Ammon's horn (tissue), 1 donor: Measurements from ENCODE around the gene GC.
"Not testable (repeated sequence)": the region's sequence is repeated elsewhere in the genome, so short reads cannot be mapped to it uniquely, and the experiment has no call there.

Source experiments
- DNase-seq: peaks from one replicate; pipeline ENCODE4 v3.0.0-alpha.2; 2016; ENCODE audit warnings: low spot score

GC gene, protein sequence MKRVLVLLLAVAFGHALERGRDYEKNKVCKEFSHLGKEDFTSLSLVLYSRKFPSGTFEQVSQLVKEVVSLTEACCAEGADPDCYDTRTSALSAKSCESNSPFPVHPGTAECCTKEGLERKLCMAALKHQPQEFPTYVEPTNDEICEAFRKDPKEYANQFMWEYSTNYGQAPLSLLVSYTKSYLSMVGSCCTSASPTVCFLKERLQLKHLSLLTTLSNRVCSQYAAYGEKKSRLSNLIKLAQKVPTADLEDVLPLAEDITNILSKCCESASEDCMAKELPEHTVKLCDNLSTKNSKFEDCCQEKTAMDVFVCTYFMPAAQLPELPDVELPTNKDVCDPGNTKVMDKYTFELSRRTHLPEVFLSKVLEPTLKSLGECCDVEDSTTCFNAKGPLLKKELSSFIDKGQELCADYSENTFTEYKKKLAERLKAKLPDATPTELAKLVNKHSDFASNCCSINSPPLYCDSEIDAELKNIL

DNA sequence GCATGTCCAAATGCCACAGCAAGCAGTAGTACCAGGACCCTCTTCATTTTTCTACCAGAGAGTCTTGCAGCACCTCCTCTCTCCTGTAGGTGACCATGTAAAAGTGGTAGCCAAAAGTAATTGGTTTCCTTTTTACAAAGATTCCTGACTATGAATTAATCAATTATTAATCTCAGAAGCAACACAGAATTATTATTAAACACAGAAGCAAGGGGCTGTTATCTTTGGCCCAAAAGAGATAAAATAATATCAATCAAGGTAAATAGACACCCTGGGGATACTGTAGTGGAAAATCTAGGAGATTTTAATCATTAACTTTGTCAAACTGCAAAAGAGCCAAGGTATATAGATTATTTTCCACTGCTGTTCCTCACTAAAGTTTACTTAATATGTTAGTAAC lies at the start of gene GC:
Gene GC (minus strand): TSS at position 108 of the 400 bp plus-strand sequence. CDS start 61 bp downstream, at position 47.
- no peak for DNase-seq

DNA sequence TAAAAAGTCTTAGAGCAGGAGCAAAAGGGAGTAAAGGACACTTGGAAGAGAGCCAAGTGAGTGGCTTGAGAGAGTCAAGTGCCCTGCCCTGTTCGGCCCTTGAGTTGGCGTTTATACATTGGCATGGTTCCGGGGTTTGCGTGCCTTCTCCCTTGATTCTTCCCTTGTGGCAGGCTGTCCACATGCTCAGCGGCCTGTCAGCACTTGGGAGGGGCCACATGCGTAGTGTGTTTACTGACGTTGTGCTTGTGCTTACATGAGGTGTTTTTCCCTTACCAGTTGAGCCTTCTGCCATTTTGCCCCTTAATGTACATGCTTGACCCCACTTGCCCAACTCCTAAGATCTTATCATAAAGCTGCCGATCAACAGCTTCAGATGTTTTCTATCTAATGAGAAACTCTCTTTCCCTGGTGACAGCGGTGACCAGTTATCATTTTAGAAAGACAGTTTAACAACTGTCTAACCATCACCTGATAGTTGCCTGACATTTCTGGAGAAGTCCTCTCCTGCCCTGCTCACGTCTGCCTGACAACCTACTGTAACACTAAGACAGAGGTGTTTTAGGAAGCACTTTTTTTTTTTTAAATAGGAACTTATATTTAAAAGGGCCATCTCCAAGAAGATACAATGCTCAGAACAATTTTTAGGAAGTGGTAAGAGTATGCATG lies 49.5 kb upstream of the GC start:
- DNase-seq, result no peak

DNA sequence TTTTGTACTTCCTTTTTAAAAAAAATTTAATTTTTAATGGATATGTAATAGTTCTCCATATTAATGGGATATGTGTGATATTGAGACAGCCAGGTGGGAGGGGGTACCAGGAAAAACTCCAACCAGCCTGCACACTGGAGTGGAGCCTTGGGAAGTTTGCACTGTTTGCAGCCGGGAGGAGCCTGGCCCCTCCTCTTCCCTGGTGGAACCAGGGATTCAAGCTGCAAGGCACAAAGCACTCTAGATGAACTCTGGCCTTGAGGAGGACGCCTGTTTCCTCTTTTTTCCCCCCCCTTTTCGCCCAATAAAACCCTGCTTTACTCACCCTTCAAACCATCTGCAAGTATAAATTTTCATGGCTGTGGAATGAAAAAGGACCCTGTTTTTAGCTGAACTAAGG lies 48.2 kb upstream of the GC start:
- no peak for DNase-seq

DNA sequence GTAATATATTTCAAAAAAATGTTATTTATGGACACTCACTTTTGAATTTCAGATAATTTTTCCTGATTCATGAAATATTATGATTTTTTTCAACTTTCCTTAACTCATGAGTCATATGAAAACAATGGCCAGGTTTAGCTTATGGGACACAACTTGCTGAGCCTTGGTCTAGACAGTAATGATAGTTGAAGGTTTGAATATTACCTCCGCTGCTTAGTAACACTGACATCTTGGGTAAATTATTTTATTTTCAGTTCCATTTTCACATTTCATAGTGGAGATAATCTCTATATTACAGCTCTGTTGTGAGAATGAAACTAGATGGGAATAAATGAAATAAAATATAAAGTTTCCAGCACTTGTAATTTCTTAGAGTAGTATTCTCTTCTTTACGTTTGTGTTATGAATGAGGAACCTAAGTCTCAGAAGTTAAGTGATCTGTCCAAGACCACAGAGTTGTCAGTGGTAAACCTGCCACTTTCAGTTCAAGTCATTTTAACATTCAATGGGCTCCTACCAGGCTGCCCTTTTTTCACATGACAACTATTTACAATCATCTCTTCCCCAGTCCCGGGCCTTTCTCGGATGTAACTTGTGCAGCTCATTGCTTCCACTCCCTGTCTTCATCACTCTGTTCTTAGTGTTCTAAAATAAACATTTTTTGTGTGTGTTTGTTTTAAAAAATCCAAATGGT lies 46.8 kb upstream of the GC start:
- no peak for DNase-seq

DNA sequence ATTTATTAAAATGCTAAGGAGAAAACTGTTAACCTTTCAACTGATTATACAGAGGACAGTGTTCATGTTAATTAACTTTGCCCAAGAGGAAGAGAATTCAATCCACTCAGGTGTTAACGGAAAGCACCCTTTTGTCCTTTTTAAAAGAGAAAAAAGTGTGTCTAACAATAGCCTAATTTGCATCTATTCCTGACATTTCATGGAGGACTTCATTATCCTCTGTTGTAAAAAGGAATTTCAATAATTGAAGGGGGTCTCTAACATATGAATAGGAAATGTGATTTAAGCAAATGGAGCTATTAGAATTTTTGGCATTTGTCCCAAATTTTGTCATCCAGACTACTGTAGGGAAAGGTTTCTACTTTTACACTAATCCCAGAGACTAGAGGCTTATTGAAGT lies 44.6 kb upstream of the GC start:
- no peak for DNase-seq

DNA sequence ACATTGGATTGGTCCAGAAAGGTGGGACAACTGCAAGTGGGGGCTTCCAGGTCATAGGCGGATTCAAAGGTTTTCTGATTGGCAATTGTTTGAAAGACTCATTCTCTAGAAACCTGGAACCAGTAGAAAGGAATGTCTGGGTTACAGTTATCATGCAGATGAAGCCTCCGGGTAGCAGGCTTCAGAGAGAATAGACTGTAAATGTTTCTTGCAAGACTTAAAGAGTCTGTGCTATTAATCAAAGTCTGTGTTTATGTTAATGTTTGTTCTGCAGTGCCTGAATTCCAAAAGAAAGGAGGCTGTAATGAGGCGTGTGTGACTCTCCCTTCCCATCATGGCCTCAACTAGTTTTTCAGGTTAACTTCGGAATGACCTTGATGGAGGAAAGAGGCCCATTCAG lies 43.9 kb upstream of the GC start:
- DNase-seq, result no peak

DNA sequence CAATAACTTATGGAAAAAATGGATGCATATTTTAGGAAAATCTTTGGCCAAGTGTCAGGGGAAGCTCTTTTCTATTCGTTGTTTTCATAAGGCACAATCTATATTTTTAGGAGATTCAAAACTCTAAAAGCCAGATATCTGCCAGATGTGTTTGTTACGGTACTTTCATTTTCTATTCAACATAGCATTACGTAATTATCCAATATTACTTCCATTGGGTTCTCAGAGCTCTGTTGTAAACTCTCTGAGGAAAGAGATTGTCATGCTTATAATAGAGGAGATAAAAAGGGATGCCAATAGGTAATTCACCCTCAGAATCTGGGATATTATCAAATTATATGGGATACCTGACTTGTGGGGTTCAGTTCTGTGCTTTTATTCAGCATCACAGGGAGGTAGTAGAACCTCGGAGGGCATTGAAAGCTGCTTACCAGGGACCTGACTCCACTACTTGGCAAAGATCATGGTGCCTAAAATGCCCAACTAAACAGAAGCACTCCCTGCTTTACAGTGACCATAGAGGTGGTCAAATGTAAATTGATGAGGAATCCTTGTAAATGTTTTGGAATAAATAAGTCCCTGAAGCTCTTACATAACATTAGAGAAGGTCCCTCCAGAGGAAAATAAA lies 32.9 kb upstream of the GC start:
- no peak for DNase-seq

DNA sequence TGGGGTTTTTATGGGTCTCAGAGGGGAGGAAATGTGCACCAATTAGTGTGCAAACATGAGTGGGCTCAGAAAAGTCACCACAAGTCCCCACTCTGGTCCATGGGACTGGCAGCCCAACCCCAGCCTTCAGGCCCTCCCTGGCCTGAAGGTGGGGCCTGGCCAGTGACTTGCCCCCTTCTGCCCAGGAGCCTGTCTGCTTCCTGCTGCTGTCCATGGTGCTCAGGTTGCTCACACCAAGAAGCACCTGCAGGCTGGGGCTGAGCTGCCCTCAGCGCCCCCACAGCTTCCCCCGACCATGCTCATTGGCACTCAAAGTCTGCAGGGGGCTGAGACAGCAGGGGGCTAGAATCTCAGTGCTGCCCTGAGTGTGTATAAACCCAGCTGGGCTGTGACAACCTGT lies 30.6 kb upstream of the GC start:
- DNase-seq, result no peak

DNA sequence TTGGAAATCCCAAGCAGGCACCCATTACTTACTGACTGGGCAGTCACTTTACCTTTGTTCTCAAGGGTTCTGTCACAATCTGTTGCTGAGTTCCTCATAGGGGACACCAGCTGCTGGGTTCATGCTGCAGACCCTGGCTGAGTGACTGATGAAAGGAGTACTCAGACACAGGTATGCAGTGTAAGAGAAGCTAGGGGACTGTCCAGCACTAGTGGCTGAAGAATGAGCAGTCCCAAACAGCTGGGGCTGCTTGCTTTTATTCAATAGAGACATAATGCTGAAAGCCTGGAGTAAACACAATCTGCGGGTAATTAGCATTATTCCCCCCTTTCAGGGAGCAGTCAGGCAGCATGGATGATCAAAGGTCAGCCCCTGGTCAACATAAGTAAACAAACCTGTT lies 25.9 kb upstream of the GC start:
- DNase-seq, result not testable (repeated sequence)

DNA sequence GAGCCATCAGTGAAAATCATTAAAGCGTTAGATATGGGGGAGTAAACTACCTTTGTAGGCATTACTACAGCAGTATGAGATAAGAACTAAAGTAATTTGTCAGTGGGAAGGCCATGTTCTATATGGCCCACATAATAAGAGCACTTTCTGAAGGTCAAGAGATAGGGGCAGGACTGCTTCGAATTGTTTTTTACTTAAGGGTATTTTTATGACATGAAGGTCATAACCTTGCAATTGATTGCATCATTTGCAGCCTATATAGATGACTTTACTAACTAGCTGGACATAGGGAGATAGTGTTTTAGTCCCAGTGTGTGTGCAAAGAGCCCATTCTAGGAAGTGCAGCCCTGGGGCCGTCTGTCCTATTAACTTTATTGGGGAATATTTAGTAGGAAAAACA lies 23.6 kb upstream of the GC start:
- DNase-seq, result no peak

DNA sequence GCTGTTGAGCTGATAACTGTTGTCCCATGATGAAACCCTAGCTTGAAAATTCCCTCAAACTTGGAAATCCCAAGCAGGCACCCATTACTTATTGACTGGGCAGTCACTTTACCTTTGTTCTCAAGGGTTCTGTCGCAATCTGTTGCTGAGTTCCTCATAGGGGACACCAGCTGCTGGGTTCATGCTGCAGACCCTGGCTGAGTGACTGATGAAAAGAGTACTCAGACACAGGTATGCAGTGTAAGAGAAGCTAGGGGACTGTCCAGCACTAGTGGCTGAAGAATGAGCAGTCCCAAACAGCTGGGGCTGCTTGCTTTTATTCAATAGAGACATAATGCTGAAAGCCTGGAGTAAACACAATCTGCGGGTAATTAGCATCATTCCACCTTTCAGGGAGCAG lies 21.4 kb upstream of the GC start:
- not testable (repeated sequence) for DNase-seq

DNA sequence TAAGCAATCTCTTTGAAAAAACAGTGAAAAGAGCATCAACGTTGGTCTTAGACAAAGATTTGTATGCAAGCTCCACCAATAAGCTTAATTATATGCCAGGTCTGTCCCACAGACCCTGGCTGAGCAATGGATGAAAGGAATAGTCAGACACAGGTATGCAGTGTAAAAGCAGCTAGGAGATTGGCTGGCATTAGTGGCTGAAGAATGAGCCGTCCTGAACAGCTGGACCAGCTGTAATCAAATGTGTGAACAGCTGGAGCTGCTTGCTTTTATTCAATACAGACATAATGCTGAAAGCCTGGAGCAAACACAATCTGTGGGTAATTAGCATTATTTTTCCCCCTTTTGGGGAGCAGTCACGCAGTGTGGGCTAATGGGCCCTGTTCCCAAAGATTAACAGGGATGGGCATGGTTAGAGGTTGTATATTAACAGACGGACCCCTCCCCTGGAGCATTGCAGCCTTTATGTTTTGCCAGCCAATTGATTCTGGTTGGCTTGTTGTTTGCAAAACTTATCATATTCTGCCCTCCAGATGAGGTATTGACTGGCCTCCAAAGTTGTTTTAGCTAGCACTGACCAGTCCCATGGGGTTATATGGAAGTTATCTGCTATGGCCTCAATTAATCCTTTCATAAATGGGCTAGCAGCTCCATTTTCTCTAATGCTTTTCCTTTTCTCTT lies 20.3 kb upstream of the GC start:
- not testable (repeated sequence) for DNase-seq

DNA sequence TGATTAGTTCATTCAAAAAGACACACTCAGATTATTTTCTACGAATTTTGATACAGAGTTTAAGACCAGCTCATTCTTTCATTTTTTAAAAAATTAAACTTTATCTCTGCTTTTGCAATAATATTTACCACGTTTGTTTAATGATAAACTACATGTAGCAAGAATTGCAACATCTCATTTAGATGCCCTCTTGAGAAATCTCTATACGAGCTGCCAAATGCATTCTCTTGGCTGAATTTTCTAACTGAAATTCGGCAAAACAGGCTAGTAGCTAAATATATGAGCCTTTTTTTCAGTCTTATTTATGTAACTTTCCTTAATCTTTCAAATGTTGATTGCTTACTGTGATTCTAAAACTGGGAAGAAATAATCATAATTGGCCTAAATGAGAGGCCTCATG lies 2.1 kb upstream of the GC start:
- DNase-seq, result no peak

DNA sequence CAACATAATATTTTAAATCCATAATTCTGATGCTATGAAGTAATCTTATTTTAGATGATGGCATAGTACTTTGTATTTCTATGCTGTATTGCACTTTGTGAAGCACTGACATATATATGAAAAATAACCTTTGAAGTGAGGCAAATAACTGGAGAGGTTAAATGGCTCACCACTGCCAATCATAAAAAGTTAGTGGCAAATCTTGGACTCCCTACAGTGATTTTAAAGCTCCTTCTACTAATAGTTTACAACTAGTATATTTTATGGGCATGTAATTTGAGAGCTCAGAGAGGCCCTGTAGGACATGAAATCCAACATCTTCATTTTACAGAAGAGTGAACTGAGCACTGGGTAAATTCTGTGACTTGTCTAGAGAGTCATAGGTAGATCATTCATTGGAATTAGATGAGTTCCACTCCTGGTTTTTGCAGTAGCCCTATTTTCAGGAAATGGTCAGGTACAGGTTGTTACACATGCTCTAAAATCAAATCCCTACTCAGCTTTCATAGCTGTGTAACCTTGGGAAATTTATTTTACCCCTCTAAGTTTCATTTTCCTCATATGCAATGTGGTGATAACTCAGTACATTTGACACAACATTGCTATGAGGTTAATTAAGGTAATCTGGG lies 804 bp upstream of the GC start:
- DNase-seq, result no peak

DNA sequence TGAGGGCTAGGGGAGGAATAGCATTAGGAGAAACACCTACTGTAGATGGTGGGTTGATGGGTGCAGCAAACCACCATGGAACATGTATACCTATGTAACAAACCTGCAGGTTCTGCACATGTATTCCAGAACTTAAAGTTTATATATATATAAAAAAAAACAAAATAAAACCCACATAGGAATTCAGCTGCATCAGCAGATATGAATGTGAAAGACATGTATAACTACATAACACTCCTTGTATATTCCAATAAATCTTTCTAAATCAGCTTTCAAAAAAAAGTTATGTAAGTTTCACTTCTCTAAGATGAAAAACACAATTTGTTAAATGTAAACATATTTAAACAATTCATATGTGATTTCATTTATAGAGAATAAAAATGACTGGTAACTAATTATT lies 6.0 kb downstream of the GC start:
- no peak for DNase-seq

DNA sequence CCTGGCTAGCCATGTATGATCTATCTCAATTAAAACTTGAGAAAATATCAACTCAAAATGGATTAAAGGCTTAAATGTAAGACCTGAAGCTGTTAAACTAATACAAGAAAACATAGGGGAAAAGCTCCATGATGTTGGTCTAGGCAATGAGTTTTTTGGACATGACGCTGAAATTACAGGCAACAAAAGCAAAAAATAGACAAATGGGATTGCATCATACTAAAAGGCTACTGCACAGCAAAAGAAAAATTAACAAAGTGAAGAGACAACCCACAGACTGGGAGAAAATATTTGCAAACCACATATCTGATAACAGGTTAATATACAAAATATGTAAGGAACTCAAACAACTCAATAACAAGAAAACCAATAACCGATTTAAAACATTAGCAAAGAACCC lies 8.4 kb downstream of the GC start:
- no peak for DNase-seq

DNA sequence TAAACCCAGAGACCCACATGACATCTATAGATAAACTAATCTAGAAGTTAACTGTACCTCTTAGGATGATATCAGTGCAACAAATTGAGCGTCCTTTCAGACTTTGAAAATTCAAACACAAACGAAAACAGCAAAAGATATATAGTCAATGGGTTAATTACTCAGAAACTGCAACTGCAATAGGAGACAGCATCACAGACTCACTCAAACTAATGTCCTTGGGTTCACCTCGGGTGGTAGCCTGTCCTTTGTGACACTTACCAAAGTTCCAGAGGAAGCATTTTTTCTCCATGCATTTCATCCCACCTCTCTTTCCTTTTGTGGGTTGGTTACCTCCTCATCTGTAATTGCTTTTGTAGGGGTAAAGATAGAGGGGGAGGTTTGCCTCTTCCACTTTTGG lies 9.7 kb downstream of the GC start:
- DNase-seq, result no peak

DNA sequence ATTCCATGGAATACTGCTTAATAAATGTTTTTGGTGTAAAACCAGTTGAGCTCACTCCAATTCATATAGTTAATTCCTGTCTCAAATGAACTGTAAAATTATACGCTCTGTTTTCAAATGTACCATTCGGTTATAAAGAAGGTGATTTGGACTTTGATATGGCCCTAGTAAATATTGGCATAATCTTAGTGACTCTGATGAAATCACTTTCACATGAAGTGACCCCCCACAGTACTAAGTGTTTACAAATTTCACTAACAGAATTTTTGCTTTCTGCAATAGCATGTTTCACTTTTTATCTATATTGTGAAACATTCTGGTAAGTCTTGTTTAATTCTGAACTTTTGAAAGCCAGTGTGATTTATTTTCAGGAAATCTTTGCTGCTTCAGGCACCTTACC lies 10.9 kb downstream of the GC start:
- DNase-seq, result no peak

DNA sequence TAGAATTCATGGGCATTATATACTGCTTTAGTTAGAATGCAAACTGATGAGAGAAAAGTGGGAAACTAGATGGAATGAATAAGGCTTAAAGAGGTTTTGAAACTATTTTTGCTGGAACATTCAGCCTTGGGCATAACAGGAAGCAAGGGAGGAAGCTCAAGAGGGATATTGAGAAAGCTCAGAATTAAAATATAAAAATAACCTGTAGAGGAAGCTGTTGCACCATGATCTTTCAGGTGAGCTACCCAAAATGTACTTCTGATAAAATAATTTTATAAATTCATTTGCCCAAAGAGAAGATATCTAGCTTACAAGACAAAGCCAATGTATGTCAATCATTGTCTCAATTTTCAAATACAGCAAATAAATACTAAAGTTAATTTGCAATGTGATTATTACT lies 11.3 kb downstream of the GC start:
- no peak for DNase-seq

DNA sequence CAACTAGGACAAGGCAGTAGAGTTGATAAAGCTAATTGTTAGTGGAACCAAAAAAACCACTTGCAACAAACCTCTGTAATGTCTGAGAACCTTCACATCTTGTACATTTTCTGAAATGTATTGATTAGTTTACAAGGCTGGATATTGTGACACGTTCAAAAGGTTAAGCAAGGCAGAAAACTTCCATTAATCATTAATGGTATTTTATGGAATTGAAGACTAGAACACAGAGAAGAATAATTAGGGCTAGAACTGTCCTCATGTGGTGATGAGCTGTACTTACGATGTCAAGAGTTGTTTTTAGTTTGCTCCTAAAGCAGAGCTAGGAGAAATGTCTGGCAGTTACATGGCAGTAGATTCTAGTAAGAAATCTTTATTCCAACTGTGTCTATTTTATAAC lies 12.3 kb downstream of the GC start:
- DNase-seq, result no peak

DNA sequence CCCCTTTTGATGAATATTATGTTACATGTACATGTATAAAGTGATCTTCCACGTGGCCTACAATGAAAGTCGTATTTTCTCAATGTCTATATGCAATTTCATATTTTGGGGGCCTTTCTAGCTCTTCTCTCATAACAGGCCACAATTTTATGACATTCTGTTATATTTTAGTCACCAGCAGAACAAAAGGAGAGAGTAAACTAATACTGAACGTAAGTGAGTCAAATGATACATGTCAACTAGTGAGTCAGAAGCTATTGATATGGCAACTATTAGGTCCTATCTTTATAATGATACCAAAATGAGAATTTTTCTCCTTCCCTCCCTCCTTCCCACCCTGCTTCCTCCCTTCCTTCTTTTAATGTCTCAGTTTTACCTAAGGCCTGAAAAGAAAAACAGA lies 14.4 kb downstream of the GC start:
- DNase-seq, result no peak

DNA sequence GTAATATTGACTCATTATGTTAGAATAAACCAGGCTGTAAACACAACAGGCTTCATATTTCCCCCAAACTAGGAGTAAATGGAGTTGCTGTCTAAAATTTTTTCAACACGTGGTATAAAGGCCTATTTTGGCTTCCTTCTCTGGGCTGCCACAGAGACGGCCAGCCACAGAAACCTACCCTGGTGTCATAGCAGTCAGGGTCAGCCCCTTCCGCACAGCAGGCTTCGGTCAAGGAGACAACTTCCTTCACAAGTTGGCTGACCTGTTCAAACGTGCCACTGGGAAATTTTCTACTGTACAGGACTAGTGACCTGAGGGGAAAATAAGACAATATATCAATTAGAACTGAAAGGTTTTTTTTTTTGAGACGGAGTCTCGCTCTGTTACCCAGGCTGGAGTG lies 15.8 kb downstream of the GC start:
- no peak for DNase-seq
